A549 (cell line): ENCODE measurements around the gene PDCD10. TPM values are rescaled to one million over a fixed set of nuclear protein-coding genes. Genes with fewer than 3 reads are reported as not detected.

ENCODE experiments used
- ATAC-seq, 2 experiments: fragments of 200-7000 bp in 1 of 2; fragments of >200 bp in 1 of 2; cut with Nextera tagmentation in 1 of 2; cut with Tn5 transposase in 1 of 2; 3 replicates each; pipeline versions ENCODE4 v1.8.0 to v1.9.1; 2018 to 2020; ENCODE audit warnings: mild to moderate bottlenecking in 1 of 2, moderate library complexity in 1 of 2
- CTCF ChIA-PET: fragments of 300-600 bp; sonication (Branson Sonifier 250); formaldehyde crosslinking; extraction: SDS; loops from one replicate; lab custom pipeline; 2021; ENCODE audit warnings: antibody characterized with exemption, inconsistent platforms; lab: Yijun Ruan, JAX
- POLR2A ChIA-PET: fragments of 350-600 bp; formaldehyde crosslinking; extraction: SDS; loops from one replicate; lab custom pipeline; 2021; ENCODE audit warnings: antibody characterized with exemption, inconsistent platforms; lab: Yijun Ruan, JAX
- DNase-seq, 2 experiments: peaks; one replicate each; pipeline versions ENCODE4 v3.0.0 to v3.0.0-alpha.2; 2011 to 2016; ENCODE audit warnings: low read depth in 1 of 2, low spot score in 1 of 2
- FAIRE-seq: peaks from 2 replicates; lab custom pipeline; 2011; peaks lifted over from hg19 to GRCh38; lab: Jason Lieb, UNC
- H3K27ac ChIP-seq, 2 experiments: fragments of >200 bp; sonication (Bioruptor Twin); formaldehyde crosslinking; 3 replicates each; pipeline ENCODE4 v1.5.1; 2016 to 2017
- H3K4me1 ChIP-seq: fragments of >200 bp; sonication (Bioruptor Twin); formaldehyde crosslinking; 3 replicates; pipeline ENCODE4 v1.6.1; 2016
- H3K4me2 ChIP-seq: fragments of >200 bp; sonication (Bioruptor Twin); formaldehyde crosslinking; 3 replicates; pipeline ENCODE4 v1.6.1; 2016
- H3K4me3 ChIP-seq: fragments of >200 bp; sonication (Bioruptor Twin); formaldehyde crosslinking; 3 replicates; pipeline ENCODE4 v1.5.1; 2016
- H3K9me3 ChIP-seq: fragments of >200 bp; sonication (Bioruptor Twin); formaldehyde crosslinking; 3 replicates; pipeline ENCODE4 v1.6.1; 2016
- CBX2 ChIP-seq: fragments of 200-600 bp; sonication (generic); IDR thresholded peaks from 2 replicates; pipeline ENCODE4 v1.6.1; 2016; ENCODE audit warnings: low read depth, mild to moderate bottlenecking, borderline replicate concordance
- CHD4 ChIP-seq: fragments of 200-600 bp; sonication (generic); IDR thresholded peaks from 2 replicates; pipeline ENCODE4 v1.6.1; 2016; ENCODE audit warnings: antibody characterized with exemption, mild to moderate bottlenecking, borderline replicate concordance
- FOSL2 ChIP-seq, 2 experiments: fragments of 450-650 bp in 1 of 2; fragments of >200 bp in 1 of 2; sonication (Bioruptor Twin) in 1 of 2; formaldehyde crosslinking; IDR thresholded peaks; 2 replicates each; pipeline versions ENCODE4 v1.5.0 to v1.6.1; 2016 to 2020; ENCODE audit warnings: mild to moderate bottlenecking in 1 of 2, moderate library complexity in 1 of 2
- FOXS1 ChIP-seq: fragments of 250-450 bp; sonication (Bioruptor Pico); IDR thresholded peaks from 2 replicates; pipeline ENCODE4 v1.5.0; 2020; ENCODE audit warnings: mild to moderate bottlenecking, moderate library complexity
- GATA3 ChIP-seq: IDR thresholded peaks from 2 replicates; pipeline ENCODE4 v1.6.1; 2012; ENCODE audit warnings: borderline replicate concordance
- HDAC2 ChIP-seq: fragments of 200-600 bp; sonication (generic); IDR thresholded peaks from 2 replicates; pipeline ENCODE4 v1.6.1; 2016
- HOXA7 ChIP-seq: fragments of 250-450 bp; sonication (Bioruptor Pico); IDR thresholded peaks from 2 replicates; pipeline ENCODE4 v1.5.0; 2020; ENCODE audit warnings: mild to moderate bottlenecking, moderate library complexity
- KDM1A ChIP-seq: fragments of 200-600 bp; sonication (generic); IDR thresholded peaks from 2 replicates; pipeline ENCODE4 v1.6.1; 2016; ENCODE audit warnings: low read depth, mild to moderate bottlenecking
- MAZ ChIP-seq: fragments of 150-350 bp; IDR thresholded peaks from 2 replicates; pipeline ENCODE4 v1.6.1; 2014; ENCODE audit warnings: antibody characterized with exemption, low read depth, low read length, borderline replicate concordance
- NFE2L2 ChIP-seq: fragments of 150-350 bp; conservative IDR thresholded peaks from 2 replicates; pipeline ENCODE4 v1.6.1; 2014; ENCODE audit warnings: low read length
- SREBF2 ChIP-seq: fragments of 450-650 bp; IDR thresholded peaks from 2 replicates; pipeline ENCODE4 v1.6.1; 2014; ENCODE audit warnings: mild to moderate bottlenecking, moderate library complexity
- TFCP2L1 ChIP-seq: fragments of 250-450 bp; sonication (Bioruptor Pico); IDR thresholded peaks from 2 replicates; pipeline ENCODE4 v1.5.0; 2021; ENCODE audit warnings: mild to moderate bottlenecking
- TP53 ChIP-seq: fragments of 250-450 bp; sonication (Bioruptor Pico); IDR thresholded peaks from 2 replicates; pipeline ENCODE4 v1.5.0; 2021; ENCODE audit warnings: mild to moderate bottlenecking, moderate library complexity
- ZFP36 ChIP-seq: fragments of 450-650 bp; IDR thresholded peaks from 2 replicates; pipeline ENCODE4 v1.6.1; 2014; ENCODE audit warnings: borderline replicate concordance; ENCODE audit not compliant: partially characterized antibody
- ZSCAN20 ChIP-seq: fragments of 250-450 bp; sonication (Bioruptor Pico); IDR thresholded peaks from 2 replicates; pipeline ENCODE4 v1.8.0; 2022; ENCODE audit warnings: mild to moderate bottlenecking, moderate library complexity
- WGBS: methylation state at CpG from one replicate; pipeline ENCODE4 v1.1.6; 2017; ENCODE audit errors: missing lambda C conversion rate; 5-methylcytosine and 5-hydroxymethylcytosine counted together
- polyA plus RNA-seq, 4 experiments: library from polyadenylated mRNA; depleted of rRNA in 3 of 4; stranded (reverse); fragments of >200 nt; fragmentation: RNase III in 1 of 4; extraction: RNeasy Plus Mini Kit Qiagen cat#74134 plus additional on column Dnase treatment in 1 of 4; gene quantifications; 2 replicates in 3 of 4; 3 replicates in 1 of 4; pipeline ENCODE4 v1.2.3, GENCODE V29; 2011 to 2017
- TF ChIP-seq, protein P1 (sequence below): fragments of 250-450 bp; sonication (Bioruptor Pico); IDR thresholded peaks from 2 replicates; pipeline ENCODE4 v1.5.0; 2020; ENCODE audit warnings: low read depth, mild to moderate bottlenecking, moderate library complexity
- TF ChIP-seq, protein P2 (sequence below): fragments of 150-350 bp; IDR thresholded peaks from 2 replicates; pipeline ENCODE4 v1.6.1; 2014; ENCODE audit warnings: low read depth, mild to moderate bottlenecking, low read length
- TF ChIP-seq, protein P3 (sequence below): fragments of >200 bp; sonication (Bioruptor Twin); formaldehyde crosslinking; IDR thresholded peaks from 2 replicates; pipeline ENCODE4 v1.6.1; 2016

Gene PDCD10
- polyA plus RNA-seq, 2 of the 4 experiments (the other 2 are of a cell fraction), result 53.7 to 100 TPM

DNA sequence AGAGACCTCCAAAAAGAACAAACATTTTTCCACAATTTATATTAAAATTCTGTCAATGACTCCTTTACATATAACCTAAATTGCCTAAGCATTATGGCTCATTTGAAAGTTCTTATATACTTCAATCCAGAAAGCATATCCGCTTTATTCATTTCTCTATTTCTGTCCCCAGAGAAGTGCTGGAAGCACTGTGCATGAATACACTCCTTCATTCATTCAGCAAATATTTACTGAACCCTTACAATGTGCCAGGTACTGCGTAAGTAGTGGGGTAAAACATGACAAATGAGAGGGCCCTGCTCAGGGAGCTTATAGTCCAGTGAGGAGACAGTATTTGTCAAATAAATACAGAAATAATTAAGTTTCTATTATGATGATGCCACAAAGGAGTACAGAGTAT is 3.3 kb downstream of the PDCD10 start:
- Histone ChIP-seq H3K9me3 (no peaks in the 10 kb centered on the region), H3K4me1 (peaks cover 54% of the 10 kb centered on the region), H3K4me2 (peak overlapping the region; percentile 78; the same call in 1 of the 3 replicates), H3K27ac (no peak overlapping the region), H3K4me3 (no peak overlapping the region)
- TF ChIP-seq, protein P1, sequence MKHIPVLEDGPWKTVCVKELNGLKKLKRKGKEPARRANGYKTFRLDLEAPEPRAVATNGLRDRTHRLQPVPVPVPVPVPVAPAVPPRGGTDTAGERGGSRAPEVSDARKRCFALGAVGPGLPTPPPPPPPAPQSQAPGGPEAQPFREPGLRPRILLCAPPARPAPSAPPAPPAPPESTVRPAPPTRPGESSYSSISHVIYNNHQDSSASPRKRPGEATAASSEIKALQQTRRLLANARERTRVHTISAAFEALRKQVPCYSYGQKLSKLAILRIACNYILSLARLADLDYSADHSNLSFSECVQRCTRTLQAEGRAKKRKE (CRISPR knock-in tag), result no peak
- TF ChIP-seq, protein P2, sequence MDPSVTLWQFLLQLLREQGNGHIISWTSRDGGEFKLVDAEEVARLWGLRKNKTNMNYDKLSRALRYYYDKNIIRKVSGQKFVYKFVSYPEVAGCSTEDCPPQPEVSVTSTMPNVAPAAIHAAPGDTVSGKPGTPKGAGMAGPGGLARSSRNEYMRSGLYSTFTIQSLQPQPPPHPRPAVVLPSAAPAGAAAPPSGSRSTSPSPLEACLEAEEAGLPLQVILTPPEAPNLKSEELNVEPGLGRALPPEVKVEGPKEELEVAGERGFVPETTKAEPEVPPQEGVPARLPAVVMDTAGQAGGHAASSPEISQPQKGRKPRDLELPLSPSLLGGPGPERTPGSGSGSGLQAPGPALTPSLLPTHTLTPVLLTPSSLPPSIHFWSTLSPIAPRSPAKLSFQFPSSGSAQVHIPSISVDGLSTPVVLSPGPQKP, result no peak
- TF ChIP-seq FOXS1 (CRISPR knock-in tag), result no peak
- no peak for TF ChIP-seq SREBF2
- no peak for ATAC-seq
- DNase-seq, result no peak
- WGBS, result 95% methylated on average over 2 of the region's 2 CpGs
- ChIA-PET CTCF (interaction anchor here (0.6 kb wide), 1 partner anchor 46 kb away, joined by 3 read pairs; no protein-coding TSS in a partner anchor), POLR2A (no interaction called here)
- no peak for FAIRE-seq

DNA sequence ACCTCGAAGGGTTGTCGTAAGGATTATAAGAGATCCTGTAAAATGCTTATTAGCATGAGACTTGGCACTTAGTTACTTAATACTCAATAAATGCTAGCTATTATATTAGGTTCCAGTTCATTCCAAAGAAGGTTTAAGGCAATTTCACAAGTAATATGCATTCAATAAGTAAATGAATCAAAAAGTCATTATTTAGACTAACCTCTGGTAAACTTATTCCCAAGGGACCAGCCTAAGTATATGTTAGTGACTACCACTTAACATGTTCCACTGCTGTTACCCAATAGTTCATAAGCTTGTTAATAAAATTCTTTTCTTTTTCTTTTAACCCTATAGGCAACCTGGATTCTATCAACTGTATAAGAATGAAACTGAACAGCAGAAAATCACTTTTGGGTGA is 5.1 kb downstream of the PDCD10 start:
- no peak overlapping the region for H3K27ac ChIP-seq
- ATAC-seq (no peak), DNase-seq (no peak), FAIRE-seq (no peak)
- no peaks in the 10 kb centered on the region for H3K9me3 ChIP-seq
- H3K4me2 ChIP-seq, result peak overlapping the region; percentile 51; the same call in 1 of the 3 replicates
- CTCF ChIA-PET, result no interaction called here
- H3K4me1 ChIP-seq, result peaks cover 52% of the 10 kb centered on the region
- TF ChIP-seq HDAC2 (no peak), HOXA7 (CRISPR knock-in tag) (no peak), TFCP2L1 (CRISPR knock-in tag) (no peak), CHD4 (no peak), KDM1A (no peak), CBX2 (no peak), NFE2L2 (no peak), MAZ (no peak), ZFP36 (no peak)
- no peak overlapping the region for H3K4me3 ChIP-seq
- POLR2A ChIA-PET, result no interaction called here
- 92% methylated on average over 2 of the region's 2 CpGs for WGBS

DNA sequence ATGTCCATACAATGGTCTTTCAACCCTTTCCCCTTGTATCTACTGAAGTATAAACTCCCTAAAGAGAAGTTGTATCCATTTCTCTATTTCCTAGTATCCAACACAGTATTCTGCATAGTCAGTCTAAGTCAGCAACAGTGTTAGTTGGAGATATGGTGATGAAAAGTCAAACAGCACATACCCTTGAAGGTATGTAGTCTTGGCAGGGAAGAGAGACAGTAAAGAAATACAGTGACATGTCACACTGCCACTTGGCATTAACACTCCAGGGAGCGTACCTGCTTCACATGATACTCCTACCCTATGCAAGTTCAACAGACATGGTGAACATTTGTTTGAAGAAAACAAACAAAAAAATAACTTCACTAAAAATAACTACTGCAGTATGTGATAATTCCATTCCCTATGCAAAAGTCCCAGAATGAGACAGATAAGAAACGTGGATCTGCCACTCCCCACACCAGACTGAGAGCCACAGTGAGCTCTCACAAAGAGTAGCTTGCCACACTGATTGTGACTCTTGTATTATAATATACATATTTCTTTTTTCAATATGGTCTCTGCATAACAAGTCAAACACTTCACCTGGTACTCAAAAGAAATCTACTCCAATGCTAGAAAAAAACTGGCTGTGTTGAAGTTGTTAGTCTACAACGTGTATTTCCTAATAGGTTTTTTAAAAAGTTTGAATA is 5.9 kb downstream of the PDCD10 start:
- DNase-seq, result peak in 1 of 2 experiments; percentile 2
- FAIRE-seq, result no peak
- ChIA-PET CTCF (no interaction called here), POLR2A (no interaction called here)
- peak in 1 of 2 experiments; percentile 64; a peak in 3 of 6 replicates for ATAC-seq
- TF ChIP-seq, protein P2, result no peak
- TF ChIP-seq, protein P3, sequence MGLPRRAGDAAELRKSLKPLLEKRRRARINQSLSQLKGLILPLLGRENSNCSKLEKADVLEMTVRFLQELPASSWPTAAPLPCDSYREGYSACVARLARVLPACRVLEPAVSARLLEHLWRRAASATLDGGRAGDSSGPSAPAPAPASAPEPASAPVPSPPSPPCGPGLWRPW, result no peak
- no peak for TF ChIP-seq TP53 (CRISPR knock-in tag)
- Histone ChIP-seq H3K4me3 (no peak overlapping the region), H3K4me1 (peaks cover 56% of the 10 kb centered on the region), H3K9me3 (no peaks in the 10 kb centered on the region), H3K27ac (no peak overlapping the region), H3K4me2 (peak overlapping the region; percentile 51)
- WGBS, result 55% methylated on average over 3 of the region's 3 CpGs

DNA sequence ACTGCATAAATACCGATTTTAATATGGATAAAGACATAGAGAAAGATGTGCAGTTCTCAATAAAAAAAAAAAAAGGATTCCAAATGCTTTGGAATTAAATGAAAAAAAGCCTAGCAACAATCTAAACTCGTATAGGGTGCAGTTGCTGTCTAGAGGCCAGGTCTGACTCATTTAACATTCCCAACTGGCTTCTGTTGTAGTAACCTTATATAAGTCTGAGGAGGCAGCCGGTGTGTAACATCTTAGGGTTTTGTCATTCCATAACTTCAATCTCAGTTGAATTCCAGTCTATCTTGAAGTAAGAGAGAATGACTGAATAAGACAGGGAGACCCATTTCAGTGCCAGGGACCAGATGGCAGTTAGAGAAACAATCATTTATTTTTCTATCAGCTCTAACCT is 6.5 kb downstream of the PDCD10 start:
- CTCF ChIA-PET, result no interaction called here
- no peaks in the 10 kb centered on the region for H3K9me3 ChIP-seq
- peak overlapping the region; percentile 51 for H3K4me2 ChIP-seq
- H3K4me1 ChIP-seq, result peaks cover 56% of the 10 kb centered on the region
- peak; percentile 4 to 12 for DNase-seq
- TF ChIP-seq FOSL2 (IDR thresholded peaks at IDR 0.05), result no peak
- 0 out of 2 replicates have a peak, but pooled peaks have one; percentile 6 for TF ChIP-seq FOSL2 (CRISPR knock-in tag; IDR thresholded peaks at IDR 0.05)
- no peak for TF ChIP-seq GATA3
- TF ChIP-seq ZSCAN20 (CRISPR knock-in tag), result no peak
- POLR2A ChIA-PET, result no interaction called here
- peak; percentile 64 to 86; a peak in 3 of 6 replicates for ATAC-seq
- no peak for FAIRE-seq
- no peak overlapping the region for H3K27ac ChIP-seq
- H3K4me3 ChIP-seq, result no peak overlapping the region
- 48% methylated on average over 3 of the region's 3 CpGs for WGBS
